GM12878 (cell line): ENCODE results near the gene ME2. TPM values are rescaled to one million over a fixed set of nuclear protein-coding genes. Genes with fewer than 3 reads are reported as not detected.

Experiments
- ATAC-seq: fragments of 200-7000 bp; cut with Tn5 transposase; 3 replicates; pipeline ENCODE4 v1.9.1; 2020; ENCODE audit warnings: mild to moderate bottlenecking, moderate library complexity
- BruUV-seq: library from RNA; stranded (reverse); fragments of 400-500 nt; replicated peaks from 2 replicates; lab custom pipeline; 2021; lab: Mats Ljungman, UMichigan
- CTCF ChIA-PET: fragments of 300-600 bp; sonication (Branson Sonifier 250); formaldehyde crosslinking; extraction: SDS; loops from one replicate; lab custom pipeline; 2021; ENCODE audit warnings: inconsistent platforms; lab: Yijun Ruan, JAX
- POLR2A ChIA-PET: fragments of 350-600 bp; formaldehyde crosslinking; extraction: SDS; loops from one replicate; lab custom pipeline; 2021; ENCODE audit warnings: inconsistent platforms; lab: Charles Lee
- RAD21 ChIA-PET: fragments of 300-600 bp; sonication (Branson Sonifier 250); formaldehyde crosslinking; loops from one replicate; lab custom pipeline; 2023; ENCODE audit warnings: antibody characterized with exemption; ENCODE audit not compliant: unreplicated experiment; lab: Charles Lee
- SMC1A ChIA-PET: fragments of 300-600 bp; sonication (Branson Sonifier 250); formaldehyde crosslinking; loops from one replicate; lab custom pipeline; 2023; ENCODE audit not compliant: unreplicated experiment, uncharacterized antibody; lab: Charles Lee
- DNase-seq: peaks from one replicate; pipeline ENCODE4 v3.0.0-alpha.2; 2011; ENCODE audit warnings: low read depth, low spot score
- FAIRE-seq: peaks from 3 replicates; lab custom pipeline; 2011; peaks lifted over from hg19 to GRCh38; lab: Jason Lieb, UNC
- H2AFZ ChIP-seq: 2 replicates; pipeline ENCODE4 v1.6.0; 2011; ENCODE audit warnings: low read depth, low read length, control low read depth; ENCODE audit not compliant: control insufficient read depth
- H3K27ac ChIP-seq: 2 replicates; pipeline ENCODE4 v1.5.1; 2011; ENCODE audit warnings: control low read depth; ENCODE audit not compliant: control insufficient read depth, insufficient read depth
- H3K27me3 ChIP-seq, 2 experiments: replicated peaks in 1 of 2; 2 replicates each; pipeline versions ENCODE4 v1.6.0 to v1.6.1; 2011; ENCODE audit warnings: low read length in 1 of 2; ENCODE audit not compliant: control insufficient read depth in 2 of 2, insufficient read depth in 2 of 2
- H3K36me3 ChIP-seq, 2 experiments: 2 replicates each; pipeline ENCODE4 v1.5.1; 2011; ENCODE audit warnings: low read length in 1 of 2; ENCODE audit not compliant: control insufficient read depth in 2 of 2, insufficient read depth in 2 of 2
- H3K4me1 ChIP-seq: 2 replicates; pipeline ENCODE4 v1.6.1; 2011; ENCODE audit warnings: mild to moderate bottlenecking, low read length, moderate library complexity, mixed read lengths; ENCODE audit not compliant: control insufficient read depth, insufficient read depth
- H3K4me2 ChIP-seq: 2 replicates; pipeline ENCODE4 v1.6.0; 2011; ENCODE audit warnings: control low read depth; ENCODE audit not compliant: control insufficient read depth, insufficient read depth
- H3K4me3 ChIP-seq: fragments of 200-600 bp; sonication (generic); 2 replicates; pipeline ENCODE4 v1.5.1; 2016
- H3K79me2 ChIP-seq: 2 replicates; pipeline ENCODE4 v1.6.0; 2011; ENCODE audit warnings: low read length; ENCODE audit not compliant: control insufficient read depth, insufficient read depth
- H3K9ac ChIP-seq: 2 replicates; pipeline ENCODE4 v1.8.0; 2011; ENCODE audit warnings: low read length, control low read depth, mixed read lengths; ENCODE audit not compliant: control insufficient read depth, insufficient read depth
- H3K9me3 ChIP-seq: replicated peaks from 3 replicates; pipeline ENCODE4 v1.5.1; 2011; ENCODE audit warnings: mild to moderate bottlenecking, low read length; ENCODE audit not compliant: control insufficient read depth, insufficient read depth
- H4K20me1 ChIP-seq: 2 replicates; pipeline ENCODE4 v1.6.0; 2011; ENCODE audit not compliant: control insufficient read depth, insufficient read depth
- WRNIP1 ChIP-seq: IDR thresholded peaks from 2 replicates; pipeline ENCODE4 v1.6.1; 2011; ENCODE audit warnings: low read depth, low read length, improper control_type of control experiment, borderline replicate concordance
- ZSCAN29 ChIP-seq: fragments of 450-650 bp; IDR thresholded peaks from 2 replicates; pipeline ENCODE4 v1.6.1; 2017; ENCODE audit warnings: mild to moderate bottlenecking, moderate library complexity
- WGBS: methylation state at CpG from one replicate; pipeline ENCODE4 v1.1.6; 2016; ENCODE audit warnings: low lambda C conversion rate; ENCODE audit not compliant: insufficient replicate concordance, insufficient coverage; ENCODE audit errors: missing lambda C conversion rate; 5-methylcytosine and 5-hydroxymethylcytosine counted together
- in situ Hi-C: fragments of 300-500 bp; cut with MboI; formaldehyde crosslinking; loops from 9 replicates; pipeline ENCODE4 v1.14.3; 2018; ENCODE audit warnings: mixed read lengths
- intact Hi-C: fragments of 100-400 bp; cut with micrococcal nuclease; formaldehyde crosslinking; loops from one replicate; pipeline ENCODE4 v1.14.2; 2022; ENCODE audit not compliant: unreplicated experiment
- polyA plus RNA-seq, 11 experiments: library from polyadenylated mRNA; depleted of rRNA in 4 of 11; unstranded in 6 of 11; stranded (reverse) in 5 of 11; fragments of >200 nt; fragmentation: Nextera tagmentation in 4 of 11; fragmentation: Illumina TruSeq in 1 of 11; extraction: Ambion mirVana in 4 of 11; extraction: Trizol in 1 of 11; gene quantifications; 1 replicate in 1 of 11; 2 replicates in 10 of 11; pipeline versions ENCODE4 v1.2.1 to v1.2.3, GENCODE V29; 2011 to 2016; ENCODE audit warnings: inconsistent platforms in 2 of 11, missing spikeins in 2 of 11, low read depth in 1 of 11
- total RNA-seq, 4 experiments: library from RNA; depleted of rRNA in 3 of 4; stranded (reverse); fragments of >200 nt in 3 of 4; fragmentation: Illumina TruSeq in 1 of 4; extraction: Trizol in 1 of 4; gene quantifications; 2 replicates each; pipeline versions ENCODE4 v1.2.1 to v1.2.3, GENCODE V29; 2013 to 2021
- TF ChIP-seq, protein P1 (sequence below): IDR thresholded peaks from 2 replicates; pipeline ENCODE4 v1.6.1; 2012; ENCODE audit warnings: low read depth, low read length, improper control_type of control experiment
- TF ChIP-seq, protein P2 (sequence below): IDR thresholded peaks from 2 replicates; pipeline ENCODE4 v1.6.1; 2011; ENCODE audit warnings: borderline replicate concordance, low read depth, mild to moderate bottlenecking, moderate library complexity, low read length; ENCODE audit not compliant: insufficient read depth, poor library complexity, severe bottlenecking
- TF ChIP-seq, protein P3 (sequence below): IDR thresholded peaks from 2 replicates; pipeline ENCODE4 v1.6.1; 2011; ENCODE audit warnings: low read depth, mild to moderate bottlenecking, low read length, moderate library complexity, borderline replicate concordance; ENCODE audit errors: extremely low read depth

The ME2 gene
- total and polyA plus RNA-seq, 10 of the 15 experiments (the other 5 are each of a cell fraction or from before 2014, with no cell fraction given): 41.3 to 155 (median 133) TPM

DNA sequence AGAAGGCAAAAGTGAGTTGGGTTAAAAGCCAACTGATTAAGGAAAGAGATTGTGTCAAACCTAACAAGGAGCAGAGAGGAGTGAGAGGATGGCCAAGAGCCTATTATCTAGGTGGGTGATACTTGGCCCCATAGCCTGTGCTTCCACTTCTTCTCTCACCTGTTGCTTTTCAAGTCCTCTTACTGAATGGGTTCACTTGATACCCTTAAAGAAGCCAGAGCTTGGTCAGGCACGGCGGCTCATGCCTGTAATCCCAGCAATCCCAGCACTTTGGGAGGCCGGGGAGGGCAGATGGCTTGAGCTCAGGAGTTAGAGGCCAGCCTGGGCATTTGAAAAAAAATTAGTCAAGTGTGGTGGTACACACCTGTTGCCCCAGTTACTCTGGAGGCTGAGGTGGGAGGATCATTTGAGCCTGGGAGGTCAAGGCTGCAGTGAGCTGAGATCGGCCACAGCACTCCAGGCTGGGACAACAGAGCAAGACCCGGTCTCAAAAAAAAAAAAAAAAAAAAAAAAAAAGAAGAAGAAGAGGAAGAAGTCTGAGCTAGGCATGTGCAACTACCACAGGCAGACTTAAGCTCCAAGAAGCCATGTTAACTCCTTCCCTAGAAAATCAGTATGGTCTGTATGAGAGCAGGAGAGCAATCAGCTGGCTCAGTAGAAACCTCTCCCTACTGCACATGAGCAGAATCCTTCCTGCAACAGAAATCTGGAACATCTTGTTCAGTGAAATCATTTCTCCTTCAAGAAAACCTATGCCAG is 28.4 kb upstream of the ME2 start (continued):
- TF ChIP-seq, protein P1, sequence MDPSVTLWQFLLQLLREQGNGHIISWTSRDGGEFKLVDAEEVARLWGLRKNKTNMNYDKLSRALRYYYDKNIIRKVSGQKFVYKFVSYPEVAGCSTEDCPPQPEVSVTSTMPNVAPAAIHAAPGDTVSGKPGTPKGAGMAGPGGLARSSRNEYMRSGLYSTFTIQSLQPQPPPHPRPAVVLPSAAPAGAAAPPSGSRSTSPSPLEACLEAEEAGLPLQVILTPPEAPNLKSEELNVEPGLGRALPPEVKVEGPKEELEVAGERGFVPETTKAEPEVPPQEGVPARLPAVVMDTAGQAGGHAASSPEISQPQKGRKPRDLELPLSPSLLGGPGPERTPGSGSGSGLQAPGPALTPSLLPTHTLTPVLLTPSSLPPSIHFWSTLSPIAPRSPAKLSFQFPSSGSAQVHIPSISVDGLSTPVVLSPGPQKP: no peak

DNA sequence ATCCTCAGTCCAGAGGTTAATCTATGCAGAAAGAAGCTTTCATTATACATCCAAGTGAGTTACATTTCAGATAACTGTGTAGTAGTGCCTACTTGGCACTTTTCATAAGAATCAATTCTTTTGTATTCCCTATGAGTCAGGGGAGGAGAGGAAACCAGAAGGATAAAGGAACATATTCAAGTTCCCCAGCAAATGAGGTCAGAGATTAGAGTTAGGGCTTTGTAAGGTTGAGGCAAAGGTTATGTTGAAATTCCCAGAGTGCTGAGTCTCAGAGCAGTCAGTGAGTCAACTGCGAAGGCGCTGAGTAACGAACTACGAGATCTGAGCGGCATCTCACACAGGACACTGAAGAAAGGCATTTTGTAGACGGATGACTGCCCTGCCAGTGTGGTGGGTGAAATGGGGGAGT is 25.1 kb upstream of the ME2 start:
- Histone ChIP-seq H3K27me3 (no peaks in the 10 kb centered on the region), H3K4me3 (no peak overlapping the region), H3K4me1 (no peaks in the 10 kb centered on the region), H3K36me3 (no peaks in the 10 kb centered on the region), H4K20me1 (no peaks in the 10 kb centered on the region), H3K9ac (no peak overlapping the region), H3K79me2 (no peaks in the 10 kb centered on the region), H3K9me3 (no peaks in the 10 kb centered on the region), H3K4me2 (no peak overlapping the region), H2AFZ (no peak overlapping the region), H3K27ac (no peak overlapping the region)
- 69% methylated on average over 6 of the region's 6 CpGs for WGBS
- no peak for FAIRE-seq
- no TSS peak for BruUV-seq
- no peak for ATAC-seq
- ChIA-PET CTCF (no interaction called here), SMC1A (no interaction called here), POLR2A (no interaction called here), RAD21 (interaction anchor here (0.6 kb wide), 1 partner anchor 11 kb away, joined by 3 read pairs; no protein-coding TSS in a partner anchor)
- DNase-seq: no peak
- TF ChIP-seq, protein P2, sequence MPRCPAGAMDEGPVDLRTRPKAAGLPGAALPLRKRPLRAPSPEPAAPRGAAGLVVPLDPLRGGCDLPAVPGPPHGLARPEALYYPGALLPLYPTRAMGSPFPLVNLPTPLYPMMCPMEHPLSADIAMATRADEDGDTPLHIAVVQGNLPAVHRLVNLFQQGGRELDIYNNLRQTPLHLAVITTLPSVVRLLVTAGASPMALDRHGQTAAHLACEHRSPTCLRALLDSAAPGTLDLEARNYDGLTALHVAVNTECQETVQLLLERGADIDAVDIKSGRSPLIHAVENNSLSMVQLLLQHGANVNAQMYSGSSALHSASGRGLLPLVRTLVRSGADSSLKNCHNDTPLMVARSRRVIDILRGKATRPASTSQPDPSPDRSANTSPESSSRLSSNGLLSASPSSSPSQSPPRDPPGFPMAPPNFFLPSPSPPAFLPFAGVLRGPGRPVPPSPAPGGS: peak; percentile 40
- TF ChIP-seq, protein P3, sequence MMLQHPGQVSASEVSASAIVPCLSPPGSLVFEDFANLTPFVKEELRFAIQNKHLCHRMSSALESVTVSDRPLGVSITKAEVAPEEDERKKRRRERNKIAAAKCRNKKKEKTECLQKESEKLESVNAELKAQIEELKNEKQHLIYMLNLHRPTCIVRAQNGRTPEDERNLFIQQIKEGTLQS: no peak
- TF ChIP-seq WRNIP1 (no peak), ZSCAN29 (no peak)
- in situ Hi-C loops: no loop called here
- intact Hi-C loops: no loop called here
